GM21360 (cell line): ENCODE data around the gene PILRA.
"Not testable (repeated sequence)": the region's sequence is repeated elsewhere in the genome, so short reads cannot be mapped to it uniquely, and the experiment has no call there.

ENCODE experiments used
- ATAC-seq: cut with Tn5 transposase; IDR thresholded peaks from one replicate; pipeline ENCODE4 v1.9.1; 2021; ENCODE audit warnings: mild to moderate bottlenecking, moderate library complexity; ENCODE audit not compliant: unreplicated experiment

Gene PILRA

DNA sequence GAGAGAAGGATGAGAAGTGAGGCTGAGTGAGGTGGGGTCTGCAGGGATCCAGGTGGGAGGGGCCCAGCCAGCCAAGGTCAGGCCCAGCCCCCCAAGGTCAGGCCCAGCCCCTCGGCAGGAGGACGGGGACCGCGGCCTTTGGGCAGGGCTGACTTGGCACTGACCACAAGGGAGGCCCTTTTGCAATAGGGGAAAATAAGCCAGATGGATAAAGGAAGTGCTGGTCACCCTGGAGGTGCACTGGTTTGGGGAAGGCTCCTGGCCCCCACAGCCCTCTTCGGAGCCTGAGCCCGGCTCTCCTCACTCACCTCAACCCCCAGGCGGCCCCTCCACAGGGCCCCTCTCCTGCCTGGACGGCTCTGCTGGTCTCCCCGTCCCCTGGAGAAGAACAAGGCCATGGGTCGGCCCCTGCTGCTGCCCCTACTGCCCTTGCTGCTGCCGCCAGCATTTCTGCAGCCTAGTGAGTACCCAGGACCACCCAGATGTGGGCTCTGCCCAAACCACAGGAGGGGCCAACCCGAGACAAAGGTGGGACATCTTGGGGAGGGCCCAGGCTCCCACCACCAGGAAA lies at the start of gene PILRA:
PILRA (plus strand) TSS at position 227 of the 571 bp plus-strand sequence; CDS start at position 397, 170 bp downstream.
- no peak for ATAC-seq

DNA sequence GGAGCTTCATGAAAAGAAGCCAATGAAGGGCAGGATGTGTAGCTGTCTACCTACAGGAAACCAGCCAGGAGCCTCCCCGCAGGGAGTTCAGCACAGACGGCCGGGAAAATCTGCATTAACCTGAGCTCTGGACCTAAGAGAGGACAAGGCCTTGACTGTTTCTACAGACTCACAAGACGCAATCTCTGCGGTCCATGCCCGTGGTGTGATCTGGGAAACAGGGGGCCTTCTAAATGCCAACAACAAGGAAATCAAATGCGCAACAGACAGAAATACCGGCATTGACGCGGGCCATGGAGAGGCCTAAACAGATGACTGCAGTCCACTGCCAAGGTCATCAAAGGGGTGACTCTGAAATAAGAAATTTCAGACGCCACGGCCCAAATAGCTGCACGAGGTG lies 49.1 kb upstream of the PILRA start:
- not testable (repeated sequence) for ATAC-seq

DNA sequence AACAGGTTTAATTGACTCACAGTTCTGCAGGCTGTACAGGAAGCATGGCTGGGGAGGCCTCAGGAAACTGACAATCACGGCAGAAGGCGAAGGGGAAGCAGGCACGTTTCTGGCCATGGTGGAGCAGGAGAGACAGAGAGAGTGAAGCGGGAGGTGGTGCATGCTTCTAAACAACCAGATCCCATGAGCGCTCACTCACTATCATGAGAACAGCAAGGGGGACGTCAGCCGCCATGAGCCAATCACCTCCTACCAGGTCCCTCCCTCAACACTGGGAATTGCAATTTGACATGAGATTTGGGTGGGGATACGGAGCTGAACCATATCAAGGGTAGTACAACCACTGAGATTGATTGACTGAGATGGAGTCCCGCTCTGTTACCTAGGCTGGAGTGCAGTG lies 47.6 kb upstream of the PILRA start:
- ATAC-seq = not testable (repeated sequence)

DNA sequence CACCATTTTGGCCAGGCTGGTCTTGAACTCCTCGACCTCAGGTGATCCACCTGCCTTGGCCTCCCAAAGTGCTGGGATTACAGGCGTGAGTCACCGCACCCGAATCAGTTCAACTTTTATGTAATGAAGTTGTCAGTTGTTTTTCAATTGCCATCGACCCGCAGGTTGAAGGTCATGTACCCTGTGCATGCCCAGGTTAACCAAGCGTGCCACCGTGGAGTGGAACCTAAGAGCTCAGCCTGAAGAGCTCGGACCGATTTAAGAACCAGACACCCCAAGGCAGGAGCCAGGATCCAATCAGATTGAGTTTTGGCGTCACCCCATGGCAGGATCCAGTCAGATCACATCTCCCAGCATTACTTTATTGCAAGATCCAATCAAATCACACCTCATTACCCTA lies 46.4 kb upstream of the PILRA start:
- ATAC-seq = not testable (repeated sequence)

DNA sequence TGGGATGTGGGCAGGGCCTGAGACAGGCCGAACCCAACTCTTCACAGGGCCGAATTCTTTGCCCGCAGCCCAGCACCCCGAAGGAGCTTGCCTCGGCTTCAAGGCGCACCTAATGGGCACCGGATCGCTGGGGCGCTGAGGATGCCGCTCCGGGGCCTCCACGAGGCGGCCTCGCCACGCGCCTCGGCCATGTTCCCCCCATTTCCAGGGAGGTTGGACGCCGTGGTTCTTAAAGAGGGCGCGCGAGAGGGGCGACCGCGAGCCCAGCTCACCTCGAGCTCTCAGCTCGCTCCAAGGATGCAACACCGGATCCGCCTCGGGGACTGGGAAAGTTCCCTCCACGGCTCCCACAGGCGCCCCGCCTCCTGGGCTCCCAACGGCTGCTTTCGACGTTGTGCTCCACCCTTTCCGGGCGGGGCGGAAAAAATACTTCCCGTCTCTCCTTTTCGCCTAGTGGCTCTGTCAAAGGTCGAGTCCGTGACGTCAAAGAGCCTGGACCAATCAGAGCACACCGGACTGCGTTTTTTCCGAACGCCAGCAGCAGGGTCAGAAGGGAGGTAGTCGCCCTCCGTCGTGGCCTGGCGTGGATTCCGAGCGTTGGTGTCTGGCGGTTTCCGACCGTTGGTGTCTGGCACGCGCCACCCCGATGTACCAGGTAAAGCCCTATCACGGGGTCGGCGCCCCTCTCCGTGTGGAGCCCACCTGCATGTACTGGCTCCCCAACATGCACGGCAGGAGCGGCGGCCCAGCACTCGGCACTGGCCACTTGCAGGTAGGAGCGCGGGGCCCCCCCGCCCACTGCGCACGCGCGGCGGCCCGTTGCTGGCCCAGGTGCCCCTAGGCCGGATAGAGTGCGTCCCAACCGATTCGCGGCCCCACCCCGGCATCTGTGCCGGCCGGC lies 37.5 kb upstream of the PILRA start:
- peak; percentile 95 for ATAC-seq

DNA sequence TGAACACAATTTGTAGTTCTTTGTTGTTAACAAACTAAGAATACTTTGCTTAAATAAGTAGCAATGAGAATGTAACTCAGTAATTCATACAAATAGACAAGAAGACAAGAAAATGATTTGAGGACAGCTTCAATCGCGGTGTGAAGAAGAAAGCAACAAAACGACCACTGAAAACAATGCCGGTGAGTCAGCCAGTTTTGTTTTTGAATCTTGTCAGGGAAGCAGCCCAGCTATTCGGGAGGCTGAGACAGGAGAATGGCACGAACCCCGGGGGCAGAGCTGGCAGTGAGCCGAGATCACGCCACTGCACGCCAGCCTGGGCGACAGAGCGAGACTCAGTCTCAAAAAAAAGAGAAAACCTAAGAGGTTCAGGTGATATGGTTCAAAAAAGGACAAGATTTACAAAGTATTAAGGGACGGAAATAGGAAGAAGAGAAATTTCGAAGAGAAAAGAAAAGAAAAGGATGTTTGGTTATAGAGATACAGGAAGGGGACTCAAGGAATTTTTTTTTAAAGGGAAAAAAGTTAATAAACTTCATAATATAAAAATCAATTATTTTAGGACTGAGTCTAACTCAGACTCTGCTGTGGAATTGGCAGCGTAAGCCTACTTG lies 35.1 kb upstream of the PILRA start:
- not testable (repeated sequence) for ATAC-seq

DNA sequence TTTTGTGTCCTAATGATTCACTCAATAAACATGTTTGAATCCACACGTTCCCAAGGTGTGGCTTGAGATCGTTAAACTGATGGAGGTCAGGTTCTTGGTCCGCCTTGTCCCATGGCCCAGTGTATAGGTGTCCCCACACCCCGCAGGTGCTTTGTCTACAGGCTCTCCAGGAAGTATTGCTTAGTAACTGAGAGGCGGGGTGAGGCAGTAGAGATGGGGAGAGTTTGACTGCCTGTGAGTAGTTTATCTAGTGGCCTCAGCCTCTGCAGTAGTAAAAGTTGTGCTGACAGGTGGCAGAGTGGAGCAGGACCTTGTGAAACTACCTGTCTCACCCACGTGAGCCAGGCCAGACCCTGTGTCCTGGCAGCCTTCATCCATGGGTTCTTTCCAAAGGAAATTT lies 32.0 kb upstream of the PILRA start:
- not testable (repeated sequence) for ATAC-seq

DNA sequence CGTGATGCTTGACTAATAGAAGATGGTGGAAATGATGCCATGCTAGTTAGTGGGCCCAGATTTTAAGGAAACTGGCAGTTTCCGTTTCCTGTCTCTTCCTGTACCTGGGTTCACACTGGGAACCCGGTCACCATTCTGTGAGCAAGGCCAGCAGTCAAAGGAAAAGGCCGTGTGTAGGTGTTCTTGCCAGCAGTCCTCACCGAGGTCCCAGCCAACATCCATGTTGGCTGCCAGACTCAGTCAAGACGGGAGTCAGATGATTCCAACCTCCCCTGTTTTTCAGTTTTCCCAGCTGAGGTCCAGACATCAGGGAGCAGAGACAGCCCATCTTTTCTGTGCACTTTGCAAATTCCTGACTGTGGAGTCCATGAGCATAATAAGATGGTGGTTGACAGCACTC lies 30.5 kb upstream of the PILRA start:
- no peak for ATAC-seq

DNA sequence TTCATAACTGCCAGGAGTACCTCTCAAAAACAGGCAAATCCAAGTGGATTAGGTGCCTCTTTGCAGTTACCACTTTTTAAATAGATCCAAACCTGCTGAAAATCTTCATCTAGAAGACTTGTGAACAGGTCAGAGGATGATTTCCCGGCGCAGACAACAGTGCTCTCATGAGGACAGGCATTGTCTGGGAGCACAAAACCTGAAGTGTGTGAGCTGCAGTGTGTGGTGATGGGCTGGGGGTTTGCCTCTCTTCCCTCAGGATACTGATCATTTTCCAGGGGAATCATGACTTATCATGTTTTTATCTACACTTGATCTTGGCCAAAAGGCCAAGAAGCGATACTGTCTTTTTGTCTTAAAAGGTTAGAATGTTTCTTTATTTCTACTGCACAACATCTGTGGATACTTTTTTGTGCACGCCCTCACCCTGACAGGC lies 29.1 kb upstream of the PILRA start:
- ATAC-seq = peak; percentile 15

DNA sequence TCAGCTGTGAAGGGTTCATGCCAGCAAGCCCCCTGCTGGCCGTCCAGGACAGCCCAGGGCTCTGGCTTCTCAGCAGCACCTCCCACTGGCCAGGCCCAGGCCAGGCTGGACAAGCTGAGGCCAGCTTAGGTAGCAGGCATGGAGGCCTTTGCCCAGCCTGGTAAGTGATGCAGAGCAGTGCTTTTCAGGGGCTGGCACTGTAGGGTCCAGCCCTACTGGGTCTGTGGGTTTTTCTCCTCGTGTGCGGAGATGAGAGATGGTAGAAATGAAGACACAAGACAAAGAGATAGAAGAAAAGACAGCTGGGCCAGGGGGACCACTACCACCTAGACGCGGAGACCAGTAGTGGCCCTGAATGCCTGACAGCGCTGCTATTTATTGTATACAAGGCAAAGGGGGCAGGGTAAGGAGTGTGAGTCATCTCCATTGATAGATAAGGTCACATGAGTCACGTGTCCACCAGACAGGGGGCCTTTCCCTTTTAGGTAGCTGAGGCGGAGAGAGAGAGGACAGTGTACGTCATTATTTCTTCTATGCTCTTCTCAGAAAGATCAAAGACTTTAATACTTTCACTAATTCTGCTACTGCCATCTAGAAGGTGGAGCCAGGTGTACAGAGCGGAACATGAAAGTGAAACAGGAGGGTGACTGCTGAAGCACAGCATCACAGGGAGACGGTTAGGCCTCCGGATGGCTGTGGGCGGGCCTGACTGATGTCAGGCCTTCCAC lies 28.6 kb upstream of the PILRA start:
- peak; percentile 77 for ATAC-seq

DNA sequence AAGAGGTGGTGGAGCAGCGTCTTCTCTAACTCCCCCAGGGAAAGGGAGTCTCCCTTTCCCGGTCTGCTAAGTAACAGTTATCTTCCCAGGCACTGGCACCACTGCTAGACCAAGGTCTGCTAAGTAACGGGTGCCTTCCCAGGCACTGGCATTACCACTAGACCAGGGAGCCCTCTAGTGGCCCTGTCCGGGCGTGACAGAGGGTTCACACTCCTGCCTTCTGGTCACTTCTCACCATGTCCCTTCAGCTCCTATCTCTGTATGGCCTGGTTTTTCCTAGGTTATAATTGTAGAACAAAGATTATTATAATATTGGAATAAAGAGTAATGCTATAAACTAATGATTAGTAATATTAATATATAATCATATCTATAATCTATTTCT lies 28.0 kb upstream of the PILRA start:
- ATAC-seq = peak; percentile 10

DNA sequence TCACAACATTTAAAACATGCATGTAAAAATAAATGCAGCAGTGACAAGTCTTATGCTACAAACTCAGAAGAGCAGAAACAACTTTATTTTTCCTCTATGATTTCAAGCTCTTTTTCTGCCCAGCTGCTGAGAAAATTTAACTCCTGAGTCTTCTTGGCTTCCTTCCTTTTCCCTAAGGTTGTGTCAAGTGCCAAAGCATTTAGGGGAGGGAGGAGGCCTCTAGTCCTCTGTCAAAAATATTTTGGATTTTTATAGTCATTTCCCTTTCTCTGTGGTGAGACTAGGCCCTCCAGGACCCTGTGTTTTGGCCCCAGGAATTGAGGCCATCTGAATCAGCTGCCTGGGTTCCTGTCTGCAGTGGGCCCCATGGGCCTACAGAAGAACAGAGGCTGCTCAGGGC lies 26.4 kb upstream of the PILRA start:
- no peak for ATAC-seq

DNA sequence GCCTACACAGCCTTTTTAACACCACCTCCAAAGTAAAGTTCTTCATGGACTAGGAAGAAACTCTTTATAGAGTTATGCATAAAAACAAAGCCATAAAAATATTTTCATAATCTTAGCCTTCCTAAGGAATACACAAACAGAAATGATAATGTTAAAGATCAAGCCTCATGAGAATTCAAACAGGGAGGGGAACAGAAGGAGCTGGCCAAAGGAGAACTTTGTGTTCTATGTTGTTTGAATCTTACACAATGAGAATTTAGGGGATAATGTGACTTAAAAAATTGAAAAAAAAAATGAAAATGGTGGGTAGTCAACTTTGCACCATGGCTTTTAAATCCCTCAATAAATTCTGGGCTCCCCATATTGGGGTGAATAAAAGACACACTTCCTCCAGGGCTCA lies 24.5 kb upstream of the PILRA start:
- ATAC-seq = no peak

DNA sequence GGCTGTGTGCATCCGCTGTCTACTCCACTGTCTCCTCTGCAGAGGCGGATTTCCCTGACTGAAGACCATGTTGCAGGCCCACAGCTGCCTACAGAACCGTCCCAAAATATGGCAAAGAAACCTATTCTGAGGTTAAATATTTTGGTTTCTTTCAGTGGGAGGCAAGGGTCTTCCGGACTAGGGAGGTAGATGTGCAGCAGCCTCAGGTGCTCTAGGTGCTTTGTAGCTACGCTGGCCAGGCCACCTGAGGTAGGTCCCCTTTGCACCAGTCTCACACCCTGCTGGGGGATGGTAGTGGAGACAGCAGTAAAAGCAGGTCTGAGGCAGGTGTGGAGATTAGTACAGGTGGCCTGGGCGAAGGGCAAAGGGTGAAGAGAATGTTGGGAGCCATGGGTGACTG lies 23.5 kb upstream of the PILRA start:
- no peak for ATAC-seq

DNA sequence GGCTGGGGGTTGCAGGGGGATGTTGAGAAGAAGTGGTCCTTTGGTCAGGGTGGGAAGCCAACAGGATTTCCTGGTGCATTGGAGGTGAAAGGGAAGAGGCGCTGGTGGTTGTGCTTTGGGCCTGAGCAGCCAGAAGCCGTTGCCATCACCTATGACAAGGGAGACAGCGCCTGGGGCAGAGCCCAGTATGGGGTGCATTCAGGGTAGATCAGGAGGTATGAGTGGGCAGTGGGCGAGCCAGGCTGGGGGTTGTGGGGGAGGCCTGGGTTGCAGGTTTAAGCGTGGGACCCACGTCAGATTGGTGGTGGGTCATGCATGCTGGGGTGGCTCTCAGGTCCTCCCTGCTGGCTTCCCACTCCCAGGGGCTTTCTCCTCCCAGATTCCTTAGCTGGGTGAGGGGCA lies 21.6 kb upstream of the PILRA start:
- no peak for ATAC-seq

DNA sequence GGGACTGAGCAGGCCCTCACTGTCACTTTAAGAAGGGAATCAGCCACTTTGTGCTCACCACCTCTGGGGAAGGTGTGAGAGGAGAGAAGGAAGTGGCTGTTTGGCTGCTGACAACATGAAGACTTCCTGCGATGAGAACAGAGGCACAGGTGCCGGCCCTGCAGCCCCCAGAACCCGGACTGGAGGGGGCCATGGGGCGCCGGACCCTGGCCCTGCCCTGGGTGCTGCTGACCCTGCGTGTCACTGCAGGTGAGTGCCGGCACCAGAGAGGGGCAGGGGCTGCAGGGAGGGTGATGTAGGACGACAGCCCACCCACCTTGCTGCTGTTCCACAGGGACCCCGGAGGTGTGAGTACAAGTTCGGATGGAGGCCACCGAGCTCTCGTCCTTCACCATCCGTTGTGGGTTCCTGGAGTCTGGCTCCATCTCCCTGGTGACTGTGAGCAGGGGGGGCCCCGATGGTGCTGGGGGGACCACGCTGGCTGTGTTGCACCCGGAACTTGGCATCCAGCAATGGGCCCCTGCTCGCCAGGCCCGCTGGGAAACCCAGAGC lies 21.0 kb upstream of the PILRA start:
- ATAC-seq = not testable (repeated sequence)

DNA sequence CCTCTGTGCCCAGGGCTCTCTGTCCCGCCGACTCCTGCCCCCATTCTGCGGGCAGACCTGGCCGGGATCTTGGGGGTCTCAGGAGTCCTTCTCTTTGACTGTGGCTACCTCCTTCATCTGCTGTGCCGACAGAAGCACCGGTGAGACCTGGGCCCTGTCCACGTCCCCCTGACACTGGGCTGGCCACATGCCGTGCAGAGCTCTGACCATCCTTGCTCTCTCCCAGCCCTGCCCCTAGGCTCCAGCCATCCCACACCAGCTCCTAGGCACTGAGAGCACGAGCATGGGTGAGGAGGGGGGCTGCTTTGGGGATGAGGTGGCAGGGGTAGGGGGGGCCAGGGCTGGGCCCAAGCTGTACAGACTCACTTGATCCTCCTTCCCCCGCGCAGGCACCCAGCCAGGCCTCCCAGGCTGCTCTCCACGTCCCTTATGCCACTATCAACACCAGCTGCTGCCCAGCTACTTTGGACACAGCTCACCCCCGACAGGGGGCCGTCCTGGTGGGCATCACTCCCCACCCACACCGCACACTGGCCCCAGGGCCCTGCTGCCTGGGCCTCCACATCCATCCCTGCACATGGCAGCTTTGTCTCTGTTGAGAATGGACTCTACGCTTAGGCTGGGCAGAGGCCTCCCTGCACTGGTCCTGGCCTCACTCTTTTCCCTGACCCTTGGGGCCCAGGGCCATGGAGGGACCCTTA lies 20.2 kb upstream of the PILRA start:
- no peak for ATAC-seq

DNA sequence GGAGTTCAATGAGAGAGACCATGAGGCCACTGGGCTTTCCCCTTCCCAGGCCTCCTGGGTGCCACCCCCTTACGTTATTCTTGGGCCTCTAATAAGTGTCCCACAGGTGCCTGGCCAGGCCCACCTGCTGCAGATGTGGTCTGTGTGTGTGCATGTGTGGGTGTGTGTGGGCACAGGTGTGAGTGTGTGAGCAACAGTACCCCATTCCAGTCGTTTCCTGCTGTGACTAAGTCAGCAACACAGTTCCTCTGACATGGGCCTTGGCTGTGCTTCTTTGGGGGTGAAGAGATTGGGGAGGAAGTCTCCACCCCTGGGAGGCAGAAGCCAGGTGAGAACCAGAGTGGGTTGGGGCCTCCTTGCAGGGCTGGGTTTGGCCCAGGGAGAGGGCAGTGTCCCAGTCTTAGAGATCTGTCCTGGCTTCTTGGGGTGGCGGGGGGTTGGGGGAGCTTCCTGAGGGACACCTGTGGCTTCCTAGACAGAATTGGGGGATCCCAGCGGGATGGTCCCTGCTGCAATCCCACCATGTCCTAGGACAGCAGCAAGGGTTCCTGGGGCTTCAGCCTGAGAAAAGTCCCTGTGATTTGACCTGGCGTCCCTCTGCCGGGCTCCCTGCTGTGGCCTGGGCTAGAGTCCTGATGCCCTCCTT lies 19.5 kb upstream of the PILRA start:
- no peak for ATAC-seq

DNA sequence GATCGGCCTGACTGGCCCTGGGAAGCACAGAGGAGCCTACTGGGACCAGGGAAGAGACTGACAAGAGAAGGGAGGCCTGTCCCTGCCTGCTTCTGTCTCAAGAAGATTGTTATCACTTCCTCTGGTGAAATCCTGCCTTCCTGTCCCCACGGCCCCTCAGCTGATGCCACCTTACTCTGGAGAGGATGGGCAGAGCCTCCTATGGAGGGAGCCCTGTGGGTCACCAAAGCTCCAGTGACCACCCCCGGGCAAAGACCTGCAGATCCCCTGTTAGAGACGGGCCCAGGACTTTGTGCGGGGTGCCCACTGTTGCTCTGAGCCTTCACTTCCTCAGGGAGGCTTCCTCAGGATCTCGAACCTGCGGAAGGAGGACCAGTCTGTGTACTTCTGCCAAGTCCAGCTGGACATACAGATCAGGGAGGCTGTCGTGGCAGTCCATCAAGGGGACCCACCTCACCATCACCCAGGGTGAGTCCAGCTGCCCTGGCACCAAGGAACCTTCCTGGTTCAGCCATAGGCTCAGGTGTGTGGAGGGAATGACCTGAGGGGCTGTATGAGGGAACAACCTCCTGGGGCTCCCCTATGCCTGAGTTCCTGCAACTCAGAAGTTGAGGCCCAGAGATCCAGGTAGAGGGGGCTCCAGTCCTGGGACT lies 16.7 kb upstream of the PILRA start:
- no peak for ATAC-seq
